ENCODE results near the gene DGKI.
"Not testable (repeated sequence)": the region's sequence is repeated elsewhere in the genome, so short reads cannot be mapped to it uniquely, and the experiment has no call there.

Gene DGKI

DNA sequence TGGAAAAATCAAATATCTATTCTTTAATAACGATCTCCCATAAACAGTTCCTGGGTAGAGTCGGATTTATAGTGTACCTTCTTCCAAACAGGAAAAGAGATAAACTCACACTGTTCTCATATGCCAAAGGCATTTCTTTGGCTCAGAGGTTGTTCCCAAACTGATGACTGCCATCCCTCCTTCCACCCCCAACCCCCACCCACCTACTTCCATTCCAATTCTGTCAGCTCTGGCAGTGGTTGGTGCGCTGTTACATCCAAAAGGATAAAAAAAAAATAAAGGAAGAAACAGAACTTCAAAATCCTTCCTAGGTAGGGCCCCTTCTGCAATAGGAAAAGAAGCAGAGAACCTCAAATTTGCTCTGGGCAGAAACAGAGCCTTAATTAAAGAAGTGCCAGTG is 104.7 kb downstream of the DGKI start:
- no peak for DNase-seq (ENCODE audit: low read depth in 2 of 2)

GRCh38 chr7:137741443-137741842 is 105.3 kb downstream of the DGKI start:
- no peak for DNase-seq (ENCODE audit: low read depth in 2 of 2)

DNA sequence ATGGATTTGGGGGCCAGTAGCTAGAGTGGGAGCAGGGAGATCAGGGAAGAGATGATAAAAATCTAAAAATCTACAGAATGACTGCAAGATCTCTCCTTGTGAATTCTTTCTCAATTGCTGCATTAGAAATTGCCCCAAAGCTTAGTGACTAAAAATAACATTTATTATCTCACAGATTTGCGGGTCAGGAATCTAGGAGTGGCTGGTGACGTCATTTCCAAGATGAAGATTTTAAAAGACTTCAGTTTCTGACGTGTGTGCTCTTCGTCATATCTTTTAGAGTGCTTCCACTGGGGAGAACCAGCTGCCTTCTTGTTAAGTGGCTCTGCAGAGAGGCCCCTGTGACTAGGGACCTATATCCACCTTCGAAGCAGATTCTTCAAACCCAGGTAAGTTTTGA is 112.6 kb downstream of the DGKI start:
- no peak for DNase-seq (ENCODE audit: low read depth in 2 of 2)

DNA sequence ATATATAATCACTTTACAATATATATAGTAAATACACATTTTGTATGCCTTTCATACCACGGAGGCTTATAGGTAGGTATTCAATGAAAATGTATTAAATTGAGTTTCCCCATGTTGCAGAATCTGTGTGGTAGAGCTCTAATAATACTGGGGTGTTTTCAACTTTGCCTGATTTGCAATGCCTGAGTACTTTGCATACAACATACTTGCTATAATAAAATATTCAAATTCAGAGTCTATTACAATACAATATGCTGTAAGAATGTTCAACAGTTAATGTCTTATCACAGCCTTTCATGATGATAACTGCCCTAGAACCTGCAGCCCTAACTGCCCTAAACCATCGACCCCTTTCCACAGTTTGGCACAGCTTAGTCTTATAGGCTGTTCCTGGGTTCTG is 114.6 kb downstream of the DGKI start:
- DNase-seq (ENCODE audit: low read depth in 2 of 2), result no peak

GRCh38 chr7:137731436-137731835 is 115.3 kb downstream of the DGKI start:
- DNase-seq (ENCODE audit: low read depth in 2 of 2), result no peak

DNA sequence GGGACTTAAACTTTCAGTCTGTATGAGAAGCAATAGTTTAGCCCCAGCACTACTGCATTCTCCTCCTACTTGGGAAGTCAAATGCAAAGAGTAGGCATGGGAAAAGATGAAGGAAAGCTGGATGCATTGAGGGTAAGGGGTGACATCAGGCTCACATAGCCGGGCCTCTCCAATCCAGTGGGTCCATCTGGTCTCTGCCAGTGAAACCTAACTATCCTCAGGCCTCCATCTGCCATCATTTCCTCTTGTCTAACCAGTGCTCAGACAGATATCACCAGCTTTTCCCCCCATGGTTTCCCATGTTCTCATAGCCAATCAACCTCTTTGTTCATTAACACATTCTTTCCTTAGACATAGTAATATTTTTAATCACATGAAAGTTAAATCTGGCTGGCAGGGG is 118.3 kb downstream of the DGKI start:
- no peak for DNase-seq (ENCODE audit: low read depth in 2 of 2)

DNA sequence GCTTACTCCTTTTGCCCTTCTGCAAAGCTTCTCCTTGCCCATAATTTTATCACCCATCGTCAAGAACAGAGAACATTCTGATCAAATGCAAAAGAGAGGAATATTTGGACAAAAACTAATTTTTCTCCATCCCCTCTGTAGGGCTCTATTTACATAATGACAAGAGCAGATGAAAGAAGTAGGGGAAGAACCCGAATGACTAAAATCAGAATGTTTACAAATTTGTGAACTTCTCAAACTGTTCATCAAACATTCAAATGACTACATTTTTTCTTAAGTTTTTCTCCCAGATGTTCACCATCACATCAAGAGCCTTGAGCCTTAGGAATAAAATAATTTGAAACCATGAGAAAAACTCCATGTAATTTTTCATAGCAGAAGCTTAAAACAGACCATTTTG is 119.4 kb downstream of the DGKI start:
- no peak for DNase-seq (ENCODE audit: low read depth in 2 of 2)

GRCh38 chr7:137718355-137718754 is 128.4 kb downstream of the DGKI start:
- no peak for DNase-seq (ENCODE audit: low read depth in 2 of 2)

DNA sequence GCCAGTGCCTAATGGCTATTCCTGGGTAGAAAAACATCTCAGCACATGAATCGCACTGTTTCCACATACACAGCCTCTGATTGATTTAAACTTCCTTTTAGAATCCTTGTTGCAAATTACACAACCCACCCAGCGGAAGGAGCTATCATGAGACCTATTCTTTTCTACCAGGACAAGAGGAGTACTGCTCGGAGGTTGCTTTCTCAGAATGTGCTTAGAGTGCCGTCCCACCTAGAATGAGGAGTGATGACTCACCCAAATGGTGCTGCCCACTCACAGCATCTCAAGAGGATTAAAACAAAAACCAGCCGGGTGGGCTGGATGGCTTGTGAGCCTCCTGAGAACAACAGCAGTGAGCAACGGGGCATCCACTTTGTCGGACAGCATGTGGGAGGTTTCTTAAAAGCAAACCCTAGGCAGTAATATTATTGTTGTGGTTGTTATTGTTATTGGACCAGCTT is 128.9 kb downstream of the DGKI start:
- DNase-seq (ENCODE audit: low read depth in 2 of 2), result no peak

- DNase-seq (ENCODE audit: low read depth in 2 of 2), result no peak
Observed at GRCh38 chr7:137717045-137717444, 129.7 kb downstream of the DGKI start.

- no peak for DNase-seq (ENCODE audit: low read depth in 2 of 2)
Observed at GRCh38 chr7:137716061-137716460, 130.7 kb downstream of the DGKI start.

DNA sequence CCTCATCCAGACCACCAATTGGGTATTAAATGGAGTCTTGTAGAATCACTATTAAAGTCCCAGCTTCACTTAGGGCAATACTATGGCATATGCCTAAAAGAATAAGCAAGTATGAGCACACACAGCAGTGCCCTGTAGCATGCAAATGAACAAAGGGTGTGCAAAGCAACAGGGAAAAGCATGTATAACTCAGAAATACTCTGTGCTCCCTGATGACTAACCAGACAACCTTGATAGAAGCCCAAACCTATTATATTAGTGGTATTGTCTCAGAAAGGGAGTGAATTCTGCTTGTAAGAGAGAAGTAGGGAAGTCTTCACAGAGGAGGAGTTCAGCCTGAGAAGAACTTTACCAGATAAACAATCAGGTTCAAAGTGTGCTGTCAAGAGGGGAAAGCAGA is 131.2 kb downstream of the DGKI start:
- no peak for DNase-seq (ENCODE audit: low read depth in 2 of 2)

GRCh38 chr7:137715121-137715520 is 131.7 kb downstream of the DGKI start:
- no peak for DNase-seq (ENCODE audit: low read depth in 2 of 2)

DNA sequence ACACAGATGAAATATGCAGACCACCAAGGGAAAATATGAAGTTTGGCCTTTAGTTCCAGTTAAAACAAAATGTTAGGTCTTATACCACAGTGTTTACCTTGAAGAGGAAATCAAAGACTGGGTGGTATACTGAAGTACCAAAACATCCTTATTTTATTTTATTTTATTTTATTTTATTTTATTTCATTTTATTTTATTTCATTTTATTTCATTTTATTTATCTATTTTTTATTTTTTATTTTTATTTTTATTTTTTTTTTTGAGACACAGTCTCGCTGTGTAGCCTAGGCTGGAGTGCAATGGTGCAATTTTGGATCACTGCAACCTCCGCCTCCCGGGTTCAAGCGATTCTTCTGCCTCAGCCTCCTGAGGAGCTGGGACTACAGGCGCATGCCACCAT is 140.4 kb downstream of the DGKI start:
- DNase-seq (ENCODE audit: low read depth in 2 of 2), result not testable (repeated sequence)

DNA sequence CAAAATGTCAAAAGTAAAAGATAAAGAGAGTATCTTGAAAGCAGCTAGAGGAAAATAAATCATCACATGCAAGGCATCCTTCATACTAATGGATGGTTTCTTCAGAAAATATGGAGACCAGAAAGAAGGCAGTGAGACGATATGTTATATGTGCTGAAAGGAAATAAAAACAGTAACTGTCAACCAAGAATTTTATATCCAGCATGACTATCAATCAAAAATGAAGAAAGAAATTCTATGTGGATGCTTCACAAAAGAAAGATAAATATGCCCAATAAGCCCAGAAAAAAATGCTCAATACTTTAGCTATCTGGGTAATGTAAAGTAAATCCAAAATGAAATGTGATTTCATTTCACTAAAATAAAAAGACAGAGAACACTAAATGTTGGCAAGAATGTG is 142.1 kb downstream of the DGKI start:
- DNase-seq (ENCODE audit: low read depth in 2 of 2), result no peak

DNA sequence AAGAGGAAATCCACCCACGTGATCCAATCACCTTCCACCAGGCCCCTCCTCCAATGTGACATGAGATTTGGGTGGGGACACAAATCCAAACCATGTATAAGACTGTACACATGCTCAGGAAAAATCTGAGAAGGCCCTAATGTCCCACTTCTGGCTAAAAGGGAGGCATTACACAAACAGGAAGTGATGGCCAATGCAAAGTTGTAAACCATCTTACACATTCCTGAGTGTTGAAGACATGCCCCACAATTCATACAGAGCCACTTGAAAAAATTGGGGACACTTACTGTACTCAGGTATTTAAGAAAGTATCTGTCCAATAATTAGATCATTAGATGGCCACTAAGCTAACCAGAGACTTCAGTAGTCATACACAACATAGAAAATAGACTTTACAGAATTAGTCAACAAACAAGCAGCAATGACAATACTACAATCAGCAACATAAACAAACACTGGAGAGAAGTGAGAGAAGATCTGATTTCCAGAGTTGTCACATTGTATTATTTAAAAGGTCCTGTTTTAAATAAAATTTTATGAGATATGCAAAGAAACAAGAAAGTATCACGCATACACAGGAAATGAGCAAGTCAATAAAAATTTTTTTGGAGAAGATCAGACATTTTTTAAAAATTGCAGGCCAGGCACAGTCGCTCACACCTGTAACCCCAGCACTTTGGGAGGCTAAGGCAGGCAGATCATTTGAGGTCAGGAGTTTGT is 143.3 kb downstream of the DGKI start:
- no peak for DNase-seq (ENCODE audit: low read depth in 2 of 2)

GRCh38 chr7:137696988-137697387 is 149.8 kb downstream of the DGKI start:
- no peak for DNase-seq (ENCODE audit: low read depth in 2 of 2)

- DNase-seq (ENCODE audit: low read depth in 2 of 2), result no peak
Observed at GRCh38 chr7:137696376-137696775, 150.4 kb downstream of the DGKI start.

- no peak for DNase-seq (ENCODE audit: low read depth in 2 of 2)
Observed at GRCh38 chr7:137695942-137696341, 150.8 kb downstream of the DGKI start.

- no peak for DNase-seq (ENCODE audit: low read depth in 2 of 2)
Observed at GRCh38 chr7:137695494-137695893, 151.3 kb downstream of the DGKI start.

DNA sequence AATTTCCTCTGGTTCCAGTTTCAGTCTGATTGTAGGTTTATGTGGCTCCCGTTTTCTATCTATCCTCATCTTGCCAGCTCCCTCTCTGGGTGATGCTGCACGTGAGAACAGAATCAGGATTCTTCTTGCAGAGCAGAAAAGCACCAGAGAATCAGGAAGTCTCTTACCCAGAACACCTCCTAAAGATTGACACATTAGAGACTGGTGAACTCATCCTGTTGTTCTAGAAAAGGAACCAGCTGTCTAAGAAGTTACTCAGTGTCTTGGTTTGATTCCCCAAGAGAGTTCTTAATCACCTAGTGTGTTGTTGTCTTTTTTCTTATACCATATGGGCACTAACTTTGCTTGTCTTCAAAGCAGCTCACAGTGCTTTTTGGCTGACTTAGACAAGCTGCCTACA is 152.4 kb downstream of the DGKI start:
- DNase-seq (ENCODE audit: low read depth in 2 of 2), result no peak

DNA sequence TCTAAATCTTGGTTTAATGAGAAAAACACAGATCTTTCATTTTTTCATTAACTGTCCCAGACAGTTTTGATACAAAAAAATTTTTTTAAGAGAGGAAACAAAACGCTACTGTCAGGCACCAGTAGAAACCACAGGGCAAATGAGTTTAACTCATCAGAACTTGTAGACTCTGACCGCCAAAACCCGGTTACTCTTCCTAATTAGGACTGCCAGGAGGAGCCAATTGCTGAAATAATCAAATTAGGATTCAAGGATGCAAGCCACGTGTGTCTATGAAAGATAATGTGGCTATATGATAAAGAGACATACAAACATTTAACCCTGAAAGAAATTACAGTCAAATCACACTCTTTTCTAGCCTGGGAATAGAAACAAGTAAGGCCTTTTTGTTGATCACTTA is 154.4 kb downstream of the DGKI start:
- DNase-seq (ENCODE audit: low read depth in 2 of 2), result no peak

- DNase-seq (ENCODE audit: low read depth in 2 of 2), result no peak
Observed at GRCh38 chr7:137691566-137691965, 155.2 kb downstream of the DGKI start.

- DNase-seq (ENCODE audit: low read depth in 2 of 2), result no peak
Observed at GRCh38 chr7:137690635-137691034, 156.1 kb downstream of the DGKI start.
